ENCODE measurements around the gene ABCB10.

DNA sequence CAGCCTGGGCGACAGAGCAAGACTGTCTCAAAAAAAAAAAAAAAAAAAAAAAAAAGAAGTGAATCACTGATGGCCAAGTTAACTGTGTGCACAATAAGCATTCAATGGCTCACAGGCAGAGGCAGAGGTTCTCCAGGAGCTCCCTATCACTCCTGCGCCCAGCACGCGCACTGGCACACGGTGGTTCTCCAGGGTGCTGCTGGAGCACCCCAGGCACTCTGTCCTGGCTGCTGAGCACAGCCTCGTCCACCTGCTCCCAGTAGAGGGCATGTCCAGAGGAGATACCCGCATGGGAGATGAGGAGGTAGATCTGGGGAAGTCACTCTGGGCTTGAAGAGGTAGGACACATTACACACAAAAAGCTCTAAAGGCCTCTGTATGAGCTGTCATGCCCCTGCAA lies 28.9 kb downstream of the ABCB10 start:
- TF ChIP-seq, protein P1, sequence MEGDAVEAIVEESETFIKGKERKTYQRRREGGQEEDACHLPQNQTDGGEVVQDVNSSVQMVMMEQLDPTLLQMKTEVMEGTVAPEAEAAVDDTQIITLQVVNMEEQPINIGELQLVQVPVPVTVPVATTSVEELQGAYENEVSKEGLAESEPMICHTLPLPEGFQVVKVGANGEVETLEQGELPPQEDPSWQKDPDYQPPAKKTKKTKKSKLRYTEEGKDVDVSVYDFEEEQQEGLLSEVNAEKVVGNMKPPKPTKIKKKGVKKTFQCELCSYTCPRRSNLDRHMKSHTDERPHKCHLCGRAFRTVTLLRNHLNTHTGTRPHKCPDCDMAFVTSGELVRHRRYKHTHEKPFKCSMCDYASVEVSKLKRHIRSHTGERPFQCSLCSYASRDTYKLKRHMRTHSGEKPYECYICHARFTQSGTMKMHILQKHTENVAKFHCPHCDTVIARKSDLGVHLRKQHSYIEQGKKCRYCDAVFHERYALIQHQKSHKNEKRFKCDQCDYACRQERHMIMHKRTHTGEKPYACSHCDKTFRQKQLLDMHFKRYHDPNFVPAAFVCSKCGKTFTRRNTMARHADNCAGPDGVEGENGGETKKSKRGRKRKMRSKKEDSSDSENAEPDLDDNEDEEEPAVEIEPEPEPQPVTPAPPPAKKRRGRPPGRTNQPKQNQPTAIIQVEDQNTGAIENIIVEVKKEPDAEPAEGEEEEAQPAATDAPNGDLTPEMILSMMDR (IDR thresholded peaks at IDR 0.05) = no peak
- TF ChIP-seq HDAC2 (IDR thresholded peaks at IDR 0.05) = no peak
- no peak for TF ChIP-seq KDM1A (IDR thresholded peaks at IDR 0.05; ENCODE audit: low read depth)
- TF ChIP-seq PHF8 (IDR thresholded peaks at IDR 0.05; ENCODE audit: borderline replicate concordance, low read depth) = no peak

All from A549 (cell line).